Chondrocyte (in vitro differentiated cells): Measurements from ENCODE around the gene EMID1. TPM values are rescaled to one million over a fixed set of nuclear protein-coding genes. Genes with fewer than 3 reads are reported as not detected.

Source experiments
- DNase-seq: peaks from one replicate; pipeline ENCODE4 v3.0.0; 2021; ENCODE audit warnings: mixed read lengths, low spot score
- H3K27ac Mint-ChIP-seq: one replicate; pipeline ENCODE4 v1.8.0; 2021; ENCODE audit warnings: mild to moderate bottlenecking, moderate library complexity, mixed read lengths; ENCODE audit not compliant: unreplicated experiment
- H3K27me3 Mint-ChIP-seq: 2 replicates; pipeline ENCODE4 v1.8.0; 2021; ENCODE audit warnings: low read depth, mixed read lengths
- H3K36me3 Mint-ChIP-seq: 2 replicates; pipeline ENCODE4 v1.8.0; 2021; ENCODE audit warnings: low read depth, mixed read lengths
- H3K4me1 Mint-ChIP-seq: 2 replicates; pipeline ENCODE4 v1.8.0; 2021; ENCODE audit warnings: low read depth, mild to moderate bottlenecking, mixed read lengths
- H3K4me3 Mint-ChIP-seq: one replicate; pipeline ENCODE4 v1.8.0; 2021; ENCODE audit warnings: mild to moderate bottlenecking, moderate library complexity, mixed read lengths; ENCODE audit not compliant: unreplicated experiment
- H3K9me3 Mint-ChIP-seq: 2 replicates; pipeline ENCODE4 v1.8.0; 2021; ENCODE audit warnings: low read depth, mixed read lengths
- total RNA-seq: library from RNA; stranded (reverse); gene quantifications from 3 replicates; pipeline ENCODE4 v1.2.1, GENCODE V29; 2021
- TF ChIP-seq, protein P1 (sequence below): fragments of 200-600 bp; sonication (generic); IDR thresholded peaks from 2 replicates; pipeline ENCODE4 v1.5.0; 2021; ENCODE audit warnings: antibody characterized with exemption, mild to moderate bottlenecking, moderate library complexity

The EMID1 gene
- total RNA-seq, 1 donor from 2014 or later: not detected

DNA sequence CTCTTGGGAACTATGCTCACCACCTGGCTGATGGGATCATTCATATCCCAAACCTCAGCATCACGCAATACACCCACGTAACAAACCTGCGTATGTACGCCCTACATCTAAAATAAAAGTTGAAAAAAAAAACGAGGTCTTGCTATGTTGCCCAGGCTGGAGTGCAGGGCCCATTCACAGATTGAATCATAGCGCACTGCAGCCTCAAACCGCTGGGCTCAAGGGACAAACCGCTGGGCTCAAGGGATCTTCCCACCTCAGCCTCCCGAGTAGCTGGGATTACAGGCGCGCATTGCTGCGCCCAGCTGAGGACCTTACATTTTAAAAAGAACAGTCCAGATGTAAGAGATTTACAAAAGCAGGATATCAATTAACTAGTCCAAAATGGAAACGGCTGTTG is 41.9 kb upstream of the EMID1 start:
- no peak overlapping the region for H3K27ac Mint-ChIP-seq
- H3K4me3 Mint-ChIP-seq: no peak overlapping the region
- H3K36me3 Mint-ChIP-seq: peaks cover 3% of the 10 kb centered on the region
- H3K4me1 Mint-ChIP-seq: no peaks in the 10 kb centered on the region
- DNase-seq: peak; percentile 14
- peaks cover 26% of the 10 kb centered on the region for H3K27me3 Mint-ChIP-seq
- TF ChIP-seq, protein P1, sequence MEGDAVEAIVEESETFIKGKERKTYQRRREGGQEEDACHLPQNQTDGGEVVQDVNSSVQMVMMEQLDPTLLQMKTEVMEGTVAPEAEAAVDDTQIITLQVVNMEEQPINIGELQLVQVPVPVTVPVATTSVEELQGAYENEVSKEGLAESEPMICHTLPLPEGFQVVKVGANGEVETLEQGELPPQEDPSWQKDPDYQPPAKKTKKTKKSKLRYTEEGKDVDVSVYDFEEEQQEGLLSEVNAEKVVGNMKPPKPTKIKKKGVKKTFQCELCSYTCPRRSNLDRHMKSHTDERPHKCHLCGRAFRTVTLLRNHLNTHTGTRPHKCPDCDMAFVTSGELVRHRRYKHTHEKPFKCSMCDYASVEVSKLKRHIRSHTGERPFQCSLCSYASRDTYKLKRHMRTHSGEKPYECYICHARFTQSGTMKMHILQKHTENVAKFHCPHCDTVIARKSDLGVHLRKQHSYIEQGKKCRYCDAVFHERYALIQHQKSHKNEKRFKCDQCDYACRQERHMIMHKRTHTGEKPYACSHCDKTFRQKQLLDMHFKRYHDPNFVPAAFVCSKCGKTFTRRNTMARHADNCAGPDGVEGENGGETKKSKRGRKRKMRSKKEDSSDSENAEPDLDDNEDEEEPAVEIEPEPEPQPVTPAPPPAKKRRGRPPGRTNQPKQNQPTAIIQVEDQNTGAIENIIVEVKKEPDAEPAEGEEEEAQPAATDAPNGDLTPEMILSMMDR: no peak
- no peaks in the 10 kb centered on the region for H3K9me3 Mint-ChIP-seq

DNA sequence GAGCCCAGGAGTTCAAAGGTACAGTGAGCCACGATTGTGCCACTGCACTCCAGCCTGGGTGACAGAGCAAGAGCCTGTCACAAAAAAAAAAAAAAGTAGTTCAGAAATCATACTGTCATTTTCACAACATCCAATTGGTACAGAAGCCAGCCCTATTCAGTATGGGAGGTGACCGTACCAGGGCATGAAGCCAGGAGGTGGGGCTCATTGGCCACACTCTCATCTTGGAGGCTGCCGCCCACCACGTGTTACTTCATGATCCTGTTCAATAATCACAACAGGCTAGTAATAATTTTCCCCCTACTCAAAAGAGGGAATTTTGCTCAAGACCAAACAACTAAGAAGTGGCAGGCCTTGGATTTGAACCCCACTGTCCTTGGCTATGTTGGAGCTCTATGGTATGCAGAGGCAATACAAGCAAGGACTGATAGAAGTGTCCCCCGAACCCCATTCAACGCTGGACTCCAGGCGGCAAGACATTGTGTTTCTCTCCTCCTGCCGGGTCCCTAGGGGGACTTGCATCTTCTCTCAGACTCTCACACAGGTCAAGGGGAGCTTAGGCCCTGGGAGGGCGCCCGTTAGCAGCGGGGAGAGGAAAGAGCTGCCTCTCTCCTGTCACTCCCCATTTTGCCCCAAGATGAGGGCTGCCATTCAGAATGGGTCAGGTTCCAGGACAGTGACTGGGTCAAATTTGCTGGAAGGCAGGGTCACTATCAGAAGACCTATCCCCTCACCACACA is 40.2 kb upstream of the EMID1 start:
- Mint-ChIP-seq H3K4me1 (no peaks in the 10 kb centered on the region), H3K4me3 (no peak overlapping the region), H3K27ac (no peak overlapping the region), H3K9me3 (no peaks in the 10 kb centered on the region), H3K36me3 (peaks cover 3% of the 10 kb centered on the region), H3K27me3 (peaks cover 24% of the 10 kb centered on the region)
- TF ChIP-seq, protein P1: no peak
- DNase-seq: peak; percentile 48

DNA sequence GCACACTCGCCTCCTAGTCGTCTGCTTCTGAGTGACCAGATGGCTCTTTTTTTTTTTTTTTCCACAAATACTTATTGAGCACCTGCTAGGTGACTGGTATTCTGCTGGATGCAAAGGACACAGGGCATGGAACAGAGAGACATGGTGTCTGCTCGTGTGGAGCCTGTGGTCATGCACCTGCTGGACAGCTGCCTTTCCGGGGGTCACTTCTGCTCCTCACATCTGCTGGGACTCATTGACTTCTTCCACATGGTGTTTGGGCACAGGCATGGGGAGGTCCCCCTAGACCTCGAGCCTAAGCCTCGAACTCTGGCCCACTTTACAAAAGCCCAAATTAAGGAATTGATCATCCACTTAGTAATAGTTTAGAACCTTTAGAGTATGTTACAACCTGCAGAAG is 39.5 kb upstream of the EMID1 start:
- no peak overlapping the region for H3K27ac Mint-ChIP-seq
- peaks cover 18% of the 10 kb centered on the region for H3K27me3 Mint-ChIP-seq
- no peak overlapping the region for H3K4me3 Mint-ChIP-seq
- peaks cover 3% of the 10 kb centered on the region for H3K36me3 Mint-ChIP-seq
- peak; percentile 37 for DNase-seq
- TF ChIP-seq, protein P1: no peak
- no peaks in the 10 kb centered on the region for H3K4me1 Mint-ChIP-seq
- H3K9me3 Mint-ChIP-seq: no peaks in the 10 kb centered on the region

- H3K27ac Mint-ChIP-seq: no peak overlapping the region
- TF ChIP-seq, protein P1: no peak
- no peaks in the 10 kb centered on the region for H3K9me3 Mint-ChIP-seq
- H3K36me3 Mint-ChIP-seq: peaks cover 3% of the 10 kb centered on the region
- H3K27me3 Mint-ChIP-seq: peaks cover 15% of the 10 kb centered on the region
- H3K4me1 Mint-ChIP-seq: no peaks in the 10 kb centered on the region
- H3K4me3 Mint-ChIP-seq: no peak overlapping the region
- peak; percentile 49 for DNase-seq
Observed at GRCh38 chr22:29167032-29167911, 38.4 kb upstream of the EMID1 start.

DNA sequence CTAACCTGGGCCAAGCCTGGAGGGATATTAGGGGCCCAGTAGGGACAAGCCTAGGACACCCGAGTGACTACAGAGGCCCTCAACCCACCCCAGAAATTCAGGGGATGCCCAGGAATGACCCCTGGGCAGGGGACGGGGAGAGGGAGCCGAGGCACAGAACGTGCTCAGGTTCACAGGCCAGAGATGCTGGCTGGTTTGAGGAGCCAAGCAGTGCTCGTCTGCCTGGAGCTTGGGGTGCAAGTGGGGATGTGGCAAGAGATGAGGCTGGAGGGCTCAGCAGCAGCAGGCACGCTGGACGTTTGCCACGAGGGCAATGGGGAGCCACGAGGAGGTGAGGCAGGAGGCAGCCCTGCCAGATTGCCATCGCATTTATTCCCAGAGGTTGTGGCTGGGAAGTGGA is 34.0 kb upstream of the EMID1 start:
- TF ChIP-seq, protein P1: no peak
- no peak overlapping the region for H3K4me3 Mint-ChIP-seq
- H3K27me3 Mint-ChIP-seq: peaks cover 8% of the 10 kb centered on the region
- DNase-seq: peak; percentile 62
- peaks cover 22% of the 10 kb centered on the region for H3K9me3 Mint-ChIP-seq
- no peak overlapping the region for H3K27ac Mint-ChIP-seq
- H3K36me3 Mint-ChIP-seq: peaks cover 9% of the 10 kb centered on the region
- no peaks in the 10 kb centered on the region for H3K4me1 Mint-ChIP-seq
